OCI-M2 (cell line): ENCODE results near the gene RARA.

ENCODE experiments used
- DNase-seq: peaks from one replicate; lab custom pipeline; 2025; ENCODE audit not compliant: unreplicated experiment; lab: John Stamatoyannopoulos, UW

The RARA gene

DNA sequence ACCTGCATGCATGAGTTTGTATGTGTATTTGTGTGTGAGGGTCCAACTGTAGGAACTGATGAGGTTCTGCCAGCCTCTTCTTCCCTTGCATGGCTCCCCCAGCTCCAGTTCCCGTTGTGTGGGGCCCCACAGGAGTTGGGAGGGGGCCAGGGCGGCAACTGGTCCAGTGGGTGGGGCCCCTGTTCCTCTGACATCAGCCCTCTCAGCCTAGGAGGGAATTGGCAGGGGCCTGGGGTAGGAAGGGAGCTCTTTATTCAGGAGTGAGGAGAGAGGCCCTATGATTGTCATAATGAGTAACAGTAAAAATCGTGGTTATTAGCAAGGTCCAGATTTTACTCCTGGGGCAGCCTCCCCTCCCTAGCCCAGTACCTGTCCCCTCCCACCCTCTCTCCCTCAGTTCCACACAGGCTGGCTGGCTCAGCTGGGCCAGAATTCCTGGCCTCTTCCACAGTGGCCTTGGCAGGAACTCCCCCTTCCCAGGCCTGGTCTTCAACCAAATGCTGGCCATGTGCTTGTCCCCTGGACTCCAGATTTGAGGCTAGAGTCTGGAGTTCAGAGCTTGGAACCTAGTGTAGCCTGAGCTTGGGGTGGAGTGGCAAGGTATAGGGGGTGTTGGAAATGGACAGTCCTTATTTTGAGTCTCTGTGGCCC, 18.9 kb downstream of the RARA start:
- no peak for DNase-seq

DNA sequence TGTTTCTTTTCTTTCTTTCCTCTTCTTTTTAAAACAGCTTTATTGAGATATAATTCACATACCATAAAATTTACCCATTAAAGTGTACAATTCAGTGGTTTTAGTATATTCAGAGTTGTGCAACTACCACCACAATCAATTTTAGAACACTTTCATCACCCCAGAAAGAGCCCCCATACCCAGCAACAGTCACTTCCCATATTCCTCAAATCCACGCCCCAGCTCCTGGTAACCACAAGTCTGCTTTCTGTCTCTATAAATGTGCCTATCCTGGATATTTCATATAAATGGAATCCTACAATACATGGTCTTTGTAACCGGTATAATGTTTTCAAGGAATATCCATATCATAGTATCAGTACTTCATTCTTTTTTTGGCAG, 19.4 kb downstream of the RARA start:
- DNase-seq = no peak

DNA sequence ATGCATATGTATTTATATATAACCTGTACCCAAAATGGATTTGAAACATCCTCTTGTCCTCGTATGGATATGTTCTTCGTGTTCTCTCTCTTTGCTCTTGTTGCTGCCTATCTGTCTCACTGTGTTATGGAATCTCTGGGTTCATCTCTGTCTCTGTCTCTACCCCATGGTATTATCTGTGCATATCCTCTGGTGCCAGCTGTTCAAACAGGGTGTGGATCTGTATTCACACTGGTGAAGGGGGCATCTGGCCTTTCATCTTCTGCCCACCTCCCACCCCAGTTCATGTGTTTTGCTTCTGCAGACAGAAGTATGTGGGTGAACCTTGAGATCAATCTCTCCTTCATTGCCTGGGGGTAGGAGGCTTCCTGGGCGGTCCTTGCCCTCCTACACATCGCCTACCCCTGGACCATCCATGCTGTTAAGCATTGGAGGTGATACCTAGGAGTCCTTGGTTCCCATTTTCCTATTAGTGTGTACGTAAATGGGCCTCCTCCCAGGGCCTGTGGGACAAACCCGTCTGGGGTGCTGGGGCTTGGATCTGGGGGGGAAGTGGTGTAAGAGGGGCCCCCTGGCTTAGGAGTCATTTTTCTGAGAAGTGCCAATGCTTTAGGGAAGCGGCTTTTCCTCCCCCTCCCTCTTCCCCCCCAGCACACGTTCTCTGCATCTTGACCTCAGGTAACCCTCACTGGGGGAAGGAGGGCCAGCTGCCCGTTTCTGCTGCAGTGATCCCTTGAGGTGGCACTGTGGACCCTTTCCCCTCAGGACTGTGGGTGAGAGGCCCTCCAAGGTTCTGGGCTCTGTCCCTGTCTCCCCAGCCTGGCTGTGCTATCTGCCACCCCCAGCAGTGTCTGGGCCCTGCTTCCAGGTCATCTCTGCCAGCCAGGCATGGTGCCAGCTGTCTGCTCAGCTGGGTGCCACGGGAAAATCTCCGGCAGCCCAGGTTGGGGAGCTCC, 21.1 kb downstream of the RARA start:
- no peak for DNase-seq

DNA sequence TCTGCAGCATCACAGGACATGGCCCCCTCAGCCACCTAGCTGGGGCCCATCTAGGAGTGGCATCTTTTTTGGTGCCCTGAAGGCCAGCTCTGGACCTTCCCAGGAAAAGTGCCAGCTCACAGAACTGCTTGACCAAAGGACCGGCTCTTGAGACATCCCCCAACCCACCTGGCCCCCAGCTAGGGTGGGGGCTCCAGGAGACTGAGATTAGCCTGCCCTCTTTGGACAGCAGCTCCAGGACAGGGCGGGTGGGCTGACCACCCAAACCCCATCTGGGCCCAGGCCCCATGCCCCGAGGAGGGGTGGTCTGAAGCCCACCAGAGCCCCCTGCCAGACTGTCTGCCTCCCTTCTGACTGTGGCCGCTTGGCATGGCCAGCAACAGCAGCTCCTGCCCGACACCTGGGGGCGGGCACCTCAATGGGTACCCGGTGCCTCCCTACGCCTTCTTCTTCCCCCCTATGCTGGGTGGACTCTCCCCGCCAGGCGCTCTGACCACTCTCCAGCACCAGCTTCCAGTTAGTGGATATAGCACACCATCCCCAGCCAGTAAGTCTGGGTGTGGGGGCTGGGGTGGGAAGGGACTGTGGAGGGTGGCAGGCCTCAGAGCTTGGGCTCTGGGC, 22.0 kb downstream of the RARA start:
- no peak for DNase-seq

DNA sequence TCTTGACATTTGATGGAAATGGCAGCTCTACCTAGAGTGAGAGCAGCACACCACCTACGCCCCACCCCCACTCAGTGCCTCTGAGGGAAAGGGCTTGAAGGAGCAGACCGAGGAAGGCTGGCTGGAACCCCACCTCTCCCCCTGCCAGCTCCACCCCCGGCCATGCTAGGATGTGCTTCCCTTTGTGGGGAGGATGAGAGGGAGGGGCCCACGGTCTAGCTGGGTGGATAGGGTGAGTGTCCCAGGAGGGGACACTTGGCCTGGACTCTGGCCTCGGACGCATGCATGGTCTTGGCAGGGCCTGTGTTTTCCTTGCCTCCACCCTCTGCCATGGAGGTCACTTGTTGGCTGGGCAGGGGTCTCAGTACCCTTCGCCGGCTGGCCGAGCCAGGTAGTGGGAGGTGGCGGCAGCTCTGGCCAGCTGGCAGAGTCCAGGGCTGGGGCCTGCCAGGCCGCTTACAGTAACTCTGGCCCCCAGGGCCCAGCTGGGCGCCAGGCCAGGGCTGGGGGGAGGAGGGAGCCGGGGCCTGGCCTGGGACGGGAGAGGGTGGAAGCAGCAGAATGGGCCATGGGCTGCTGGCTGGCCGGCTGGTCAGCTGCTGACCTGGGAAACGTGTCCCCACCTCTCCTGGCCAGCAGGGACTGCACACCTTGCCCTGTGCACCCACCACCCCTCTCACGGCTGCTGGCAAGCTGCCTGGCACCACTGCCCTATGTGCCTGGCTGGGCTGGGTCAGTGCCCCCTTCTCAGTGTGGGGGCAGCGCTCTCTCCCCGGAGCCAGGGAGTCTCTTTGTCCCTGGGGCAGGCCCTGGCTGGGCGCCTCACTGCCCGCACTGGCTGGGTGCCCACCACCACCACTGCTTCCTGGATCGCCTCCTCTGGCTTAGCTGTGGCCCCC, 23.0 kb downstream of the RARA start:
- DNase-seq = no peak

DNA sequence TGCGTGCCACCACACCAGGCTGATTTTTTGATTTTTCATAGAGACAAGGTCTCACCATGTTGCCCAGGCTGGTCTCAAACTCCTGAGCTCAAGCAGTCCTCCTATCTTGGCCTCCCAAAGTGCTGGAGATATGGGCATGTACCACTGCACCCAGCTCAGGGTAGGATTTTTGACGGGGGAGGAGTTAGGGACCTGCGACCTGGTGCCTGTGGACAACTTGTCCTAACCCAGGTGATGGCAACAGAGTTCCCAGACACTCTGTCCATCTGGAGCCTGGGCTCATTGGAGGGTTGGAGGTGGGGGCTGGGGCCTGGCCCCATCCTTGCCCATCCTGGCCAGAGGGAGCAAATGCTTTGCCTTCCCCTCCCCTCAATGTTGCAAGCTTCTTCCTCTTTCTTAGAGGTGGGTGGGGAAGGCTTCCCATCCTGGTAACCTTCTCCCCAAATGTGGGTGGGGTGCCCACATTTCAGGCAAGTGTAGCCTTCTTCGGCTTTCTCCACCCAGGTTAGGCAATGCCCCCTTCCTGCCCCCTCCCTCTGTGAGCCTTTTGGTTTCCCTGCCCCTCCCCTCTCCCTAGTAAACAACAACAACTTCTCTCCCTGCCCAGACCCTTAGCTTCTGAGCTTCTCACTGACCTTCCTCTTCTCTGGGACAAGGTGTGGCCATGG, 24.9 kb downstream of the RARA start:
- no peak for DNase-seq

DNA sequence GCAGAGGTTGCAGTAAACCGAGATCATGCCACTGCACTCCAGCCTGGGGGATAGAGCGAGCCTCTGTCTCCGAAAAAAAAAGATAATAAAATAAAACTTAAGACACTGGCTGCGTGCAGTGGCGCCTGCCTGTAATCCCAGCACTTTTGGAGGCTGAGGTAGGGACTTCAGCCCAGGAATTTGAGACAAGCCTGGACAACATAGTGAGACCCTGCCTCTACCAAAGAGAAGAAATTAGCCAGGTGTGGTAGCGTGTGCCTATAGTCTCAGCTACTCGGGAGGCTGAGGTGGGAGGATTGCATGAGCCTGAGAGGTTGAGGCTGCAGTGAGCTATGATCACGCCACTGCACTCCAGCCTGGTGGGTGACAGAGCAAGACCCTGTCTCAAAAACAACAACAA, 26.6 kb downstream of the RARA start:
- DNase-seq = no peak

DNA sequence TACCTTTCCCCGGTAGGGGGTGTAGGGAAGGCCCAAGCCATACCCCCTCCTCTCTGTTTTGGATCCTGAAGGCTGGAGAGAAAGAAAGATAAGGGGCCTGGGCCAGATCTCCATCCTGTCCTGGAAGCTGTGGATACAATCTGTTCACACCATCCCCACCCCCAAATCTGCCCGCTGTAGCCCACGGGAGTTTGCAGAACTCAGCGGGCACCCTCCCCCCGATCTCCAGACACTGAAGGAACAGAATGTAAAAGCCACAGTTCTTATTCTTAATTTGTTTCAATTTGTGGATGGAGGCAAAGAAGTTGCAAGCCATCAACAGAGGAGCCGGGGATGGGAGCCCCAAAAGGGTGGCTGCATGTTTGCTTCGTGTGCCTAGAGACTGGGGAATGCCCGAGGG, 28.4 kb downstream of the RARA start:
- DNase-seq = no peak

DNA sequence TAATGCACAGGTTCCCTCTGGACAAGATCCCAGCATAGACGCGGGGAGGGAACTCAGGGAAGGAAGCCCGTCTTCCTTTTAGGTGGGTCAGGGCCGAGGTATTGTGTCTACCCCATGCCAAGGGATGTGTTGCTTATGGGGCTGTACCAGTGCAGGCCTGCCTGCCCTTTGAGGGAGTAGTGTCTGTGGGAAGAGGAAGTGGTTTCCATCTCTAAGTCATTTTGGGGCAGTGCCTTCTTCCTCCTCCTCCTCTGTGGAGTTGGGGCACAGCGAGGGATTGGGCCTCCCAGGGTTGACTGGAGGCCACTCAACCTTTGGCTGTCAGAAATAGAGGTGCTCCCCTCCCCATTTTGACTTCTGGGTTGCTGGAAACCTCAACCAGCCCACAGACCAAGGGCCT, 29.1 kb downstream of the RARA start:
- no peak for DNase-seq

DNA sequence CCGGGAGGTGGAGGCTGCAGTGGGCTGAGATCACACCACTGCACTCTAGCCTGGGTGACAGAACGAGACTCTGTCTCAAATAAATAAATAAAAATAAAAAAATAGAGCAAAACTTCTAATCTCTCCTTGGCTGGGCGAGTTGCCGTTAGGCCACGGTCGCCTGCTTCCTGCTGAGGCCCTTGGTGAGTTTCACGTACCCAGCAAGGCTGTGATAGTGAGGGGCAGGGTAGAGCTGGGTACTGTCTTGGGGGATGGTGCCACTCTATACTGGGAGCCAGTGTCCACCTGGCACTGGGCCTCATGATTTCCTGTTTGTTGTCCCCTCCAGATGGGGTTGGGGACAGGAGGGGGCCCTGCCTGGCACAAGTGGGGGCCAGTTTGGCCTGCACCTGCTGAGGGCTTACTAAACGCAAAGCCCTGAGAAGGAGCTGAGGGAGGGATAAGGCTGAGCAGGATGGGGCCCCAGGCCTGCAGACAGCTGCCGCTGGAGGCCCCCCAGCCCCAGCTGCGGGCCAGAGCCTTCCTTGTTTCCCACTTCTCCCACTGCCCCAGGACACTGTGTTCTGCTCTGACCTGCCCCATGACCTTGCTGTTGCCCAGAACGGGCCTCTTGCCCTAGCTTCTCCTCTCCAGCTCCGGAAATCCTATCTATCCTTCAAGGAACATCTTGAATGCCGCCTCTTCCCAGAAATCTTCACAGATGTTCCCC, 30.1 kb downstream of the RARA start:
- no peak for DNase-seq

DNA sequence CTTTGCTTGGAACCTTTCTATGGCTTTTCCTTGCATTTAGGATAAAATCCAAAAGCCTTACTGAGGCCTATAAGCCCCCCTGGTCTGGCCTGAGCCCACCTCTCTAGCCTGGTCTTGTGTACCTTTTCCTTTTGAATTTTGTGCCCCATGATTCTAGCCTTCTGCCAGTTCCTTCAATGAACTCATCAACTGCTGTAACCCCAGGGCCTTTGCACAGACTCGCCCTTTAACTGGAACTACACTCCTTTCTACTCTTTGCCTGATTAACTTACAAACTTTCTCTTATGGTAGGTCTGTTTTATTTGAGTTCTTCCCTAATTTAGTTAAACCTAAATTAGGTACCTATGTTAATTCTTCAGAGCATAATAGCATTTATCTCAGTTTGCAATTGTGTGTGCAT, 31.3 kb downstream of the RARA start:
- no peak for DNase-seq

DNA sequence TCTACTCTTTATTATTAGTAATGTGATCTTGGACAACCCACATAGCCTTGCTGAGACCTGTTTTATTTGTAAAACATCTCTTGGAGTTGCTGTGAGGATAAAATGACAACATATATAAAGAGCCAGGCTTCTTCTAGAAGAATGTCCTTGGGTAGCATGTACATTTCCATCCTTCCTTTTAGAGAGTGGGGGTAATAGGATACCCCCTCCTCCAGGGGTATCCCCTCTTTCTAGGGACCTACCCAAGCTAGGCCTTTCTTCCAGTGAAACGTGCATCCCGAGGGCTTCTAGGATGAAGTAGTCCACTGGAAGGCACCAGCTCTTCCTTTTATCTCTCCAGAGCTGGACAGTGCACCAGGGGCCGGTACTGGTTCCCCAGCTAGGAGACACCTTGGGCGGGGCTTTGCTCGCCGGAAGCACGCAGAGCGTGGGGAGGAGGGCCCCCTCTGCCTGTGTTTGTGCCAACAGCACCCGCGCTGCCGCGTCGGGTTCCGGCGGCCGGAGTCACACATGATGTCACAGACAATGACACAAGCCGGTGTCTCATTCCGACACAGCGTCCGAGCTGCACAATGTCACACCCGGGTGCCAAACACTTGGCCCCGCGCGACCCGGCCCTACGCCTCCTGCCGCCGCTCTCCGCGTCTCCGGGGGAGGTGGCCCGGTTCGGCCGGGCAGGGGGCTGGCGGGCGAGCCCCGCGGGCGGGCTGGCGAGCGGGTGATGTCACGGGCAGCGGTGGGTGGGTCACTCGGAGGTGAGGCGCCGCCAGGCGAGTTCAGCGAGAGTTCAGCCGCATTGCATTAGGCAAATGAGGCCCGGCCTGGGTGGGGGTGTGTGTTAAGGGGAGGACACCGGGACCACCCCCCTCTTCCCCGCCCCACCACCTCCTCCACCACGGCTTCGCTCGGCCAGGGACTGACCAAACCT, 32.2 kb downstream of the RARA start:
- DNase-seq = no peak

DNA sequence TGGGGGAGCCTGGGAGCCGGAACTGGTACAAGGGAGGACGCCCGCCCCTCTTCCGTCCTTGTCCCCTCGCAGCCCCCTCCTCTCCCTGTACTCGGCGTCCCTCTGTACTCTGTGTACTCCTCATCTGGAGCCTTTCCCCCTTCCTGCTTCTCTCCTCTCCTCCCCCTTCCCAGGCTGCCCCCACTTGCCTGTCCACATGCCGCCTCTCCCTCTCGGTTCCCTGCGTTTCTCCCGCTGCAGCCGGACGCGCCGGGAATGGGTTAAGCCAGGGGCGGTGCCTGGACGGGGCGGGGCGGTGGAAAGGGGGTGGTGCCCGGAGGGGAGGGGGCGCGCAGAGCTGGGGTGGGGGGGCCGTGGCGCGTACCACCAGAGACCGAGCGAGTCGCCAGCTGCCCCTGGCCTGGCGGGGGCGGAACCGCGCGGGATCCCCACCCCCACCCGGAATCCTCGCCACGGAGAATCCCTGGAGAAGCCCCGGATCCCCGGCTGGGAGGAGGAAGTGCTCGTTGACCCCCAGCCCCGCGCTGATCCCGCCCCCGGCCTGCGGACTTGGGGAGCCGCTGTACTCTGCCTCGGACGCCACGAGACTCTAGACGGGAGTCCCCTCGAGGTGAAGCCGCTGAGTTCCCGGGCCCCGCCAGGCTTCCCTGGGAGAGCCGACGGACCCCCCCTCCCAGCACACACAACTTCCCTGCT, 33.0 kb downstream of the RARA start:
- DNase-seq = no peak

DNA sequence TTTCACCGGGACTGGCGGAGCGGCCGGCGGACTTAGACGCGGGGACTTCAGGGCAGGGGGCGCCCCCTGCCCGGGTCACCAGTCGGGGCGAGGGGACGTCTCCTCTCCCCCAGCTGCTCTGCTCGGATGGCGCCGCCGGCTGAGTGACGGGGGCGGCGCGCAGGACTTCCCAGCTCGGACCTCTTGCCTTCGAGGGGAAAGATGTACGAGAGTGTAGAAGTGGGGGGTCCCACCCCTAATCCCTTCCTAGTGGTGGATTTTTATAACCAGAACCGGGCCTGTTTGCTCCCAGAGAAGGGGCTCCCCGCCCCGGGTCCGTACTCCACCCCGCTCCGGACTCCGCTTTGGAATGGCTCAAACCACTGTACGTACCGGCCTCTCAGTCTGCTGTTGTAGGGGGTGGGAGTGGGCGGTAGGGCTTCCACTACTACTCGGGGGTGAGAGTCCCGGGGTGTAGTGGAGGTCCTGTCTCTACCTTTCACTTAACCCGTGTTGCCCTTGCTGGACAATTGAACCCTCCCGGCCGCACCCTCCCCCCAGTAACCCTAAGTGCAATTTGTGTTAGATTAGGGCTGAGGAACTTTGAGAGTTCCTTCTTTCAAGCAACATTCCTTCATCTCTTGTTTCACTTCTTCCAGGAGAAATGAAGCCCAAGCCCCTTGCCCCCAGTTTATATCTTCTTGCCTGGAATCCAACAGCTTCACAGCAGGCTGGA, 33.7 kb downstream of the RARA start:
- DNase-seq = no peak

DNA sequence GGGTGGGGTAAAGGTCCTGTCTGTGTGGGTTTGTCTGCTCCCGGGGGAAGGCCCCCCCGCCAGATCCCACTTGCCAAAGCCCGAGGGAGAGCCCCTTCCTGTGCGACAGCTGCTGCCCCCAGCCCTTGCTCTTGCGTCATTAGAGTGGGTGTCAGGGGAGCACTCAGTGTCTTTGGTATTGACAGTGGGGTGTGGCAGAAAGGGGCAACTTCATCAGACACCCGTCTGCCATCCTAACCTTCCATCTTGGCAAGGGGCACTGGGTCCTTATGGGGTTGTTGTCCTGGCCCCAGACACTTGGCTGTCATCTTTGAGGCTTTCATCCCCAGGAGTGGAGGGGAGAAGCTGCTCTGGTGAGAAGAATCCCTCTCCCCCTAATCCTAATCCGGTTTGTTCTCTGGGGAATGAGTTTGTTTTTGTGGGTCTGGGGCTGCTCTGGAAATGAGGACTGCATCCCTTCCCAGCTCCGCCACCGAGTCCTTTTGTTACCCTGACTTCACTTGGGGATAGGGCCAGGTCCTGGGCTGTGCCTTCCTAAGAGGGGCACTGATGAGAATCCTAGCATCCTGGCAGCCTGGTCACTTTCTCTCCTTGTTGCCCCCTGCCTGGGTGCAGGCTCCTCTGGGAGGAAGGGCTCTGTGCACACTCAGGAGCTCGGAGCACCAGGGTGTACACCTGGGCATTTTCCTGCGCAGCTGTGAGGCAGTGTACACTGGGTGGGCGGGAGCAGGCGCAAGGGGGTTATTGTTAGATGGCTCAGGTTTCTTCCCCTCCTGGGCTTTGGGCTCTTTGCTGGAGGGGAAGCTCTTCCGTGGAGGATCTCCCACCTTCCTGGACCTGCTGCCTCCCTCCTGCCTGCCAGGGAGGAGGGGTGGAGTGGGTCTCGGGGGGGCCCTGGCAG, 34.5 kb downstream of the RARA start:
- no peak for DNase-seq

DNA sequence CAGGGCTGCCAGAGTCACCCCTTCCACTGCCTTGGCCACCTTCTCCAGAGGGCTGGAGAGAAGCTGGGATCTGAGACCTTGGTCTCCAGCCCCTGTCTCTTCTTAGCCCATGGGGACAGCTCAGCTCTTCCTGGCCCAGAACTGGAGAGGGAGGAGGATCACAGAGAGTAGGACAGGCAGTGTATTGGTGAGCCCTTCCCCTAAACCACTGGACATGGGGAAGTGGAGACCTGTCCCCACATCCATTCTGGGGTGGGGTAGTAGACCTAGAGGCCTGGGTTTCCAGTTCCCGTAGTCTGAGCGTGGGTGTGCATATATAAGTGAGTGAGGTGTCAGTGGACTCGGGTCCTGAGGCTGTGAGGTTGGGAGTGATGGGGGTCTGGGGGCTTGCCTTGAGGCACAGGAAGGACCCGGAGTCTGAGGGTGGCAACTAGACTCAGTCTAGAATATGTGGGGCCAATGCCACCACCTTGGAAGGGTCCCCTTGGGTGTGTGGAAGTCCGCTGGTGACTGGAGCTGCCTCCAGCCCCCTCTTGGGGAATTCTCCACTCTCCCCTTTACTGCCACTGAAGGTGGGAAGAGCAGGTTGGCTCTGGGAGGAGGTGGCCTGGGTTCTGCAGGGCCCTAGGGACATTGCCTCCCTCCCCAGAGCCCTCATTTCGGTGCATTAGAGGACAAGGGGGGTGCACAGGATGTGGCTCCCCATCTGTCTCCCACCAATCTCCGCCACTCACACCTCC, 35.6 kb downstream of the RARA start:
- no peak for DNase-seq
